ENCODE results near the gene TLE4. TPM values are rescaled to one million over a fixed set of nuclear protein-coding genes. Genes with fewer than 3 reads are reported as not detected.
A peak's percentile ranks its signal among the peaks of the same experiment; 100 is the strongest.

Gene TLE4
- total and polyA plus RNA-seq, 8 donors: 6.2 to 85.2 (median 22.0) TPM

DNA sequence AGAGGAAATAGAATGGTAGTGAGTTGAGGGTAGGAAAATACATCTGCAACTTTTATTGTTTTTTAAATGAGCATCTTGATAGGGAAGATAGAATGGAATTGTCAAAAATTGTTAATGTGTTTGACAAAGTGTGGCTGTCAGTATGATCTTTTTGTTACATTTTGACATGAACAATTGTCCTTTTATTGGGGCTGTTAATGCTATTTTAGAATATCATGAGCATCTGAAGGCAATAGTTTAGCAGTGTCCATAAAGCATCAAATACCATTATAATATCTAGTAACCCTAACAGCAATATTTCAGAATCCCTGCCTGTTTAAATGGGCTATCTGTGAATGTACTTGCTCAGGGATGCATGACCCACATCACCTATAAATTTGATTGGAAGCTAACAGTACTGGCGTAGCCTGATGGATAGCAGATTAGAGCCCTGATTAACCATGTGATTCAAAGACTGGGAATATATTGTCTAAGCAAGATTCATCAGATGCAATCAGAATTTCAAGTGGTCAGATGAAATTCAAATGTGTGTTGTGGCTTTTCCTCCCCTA is 37.8 kb downstream of the TLE4 start:
- H3K4me1 ChIP-seq: peaks cover 10 to 69% (median 37%) of the 10 kb centered on the region in 4 donors
- peak overlapping the region in 2 of 5 donors; percentile 49 to 52 for H3K27ac ChIP-seq
- intact Hi-C loops (cut with DNase I; ENCODE audit: low total_unique reads): no loop called here
- WGBS, 5 donors: 73 to 93% (median 92%) methylated on average over 1 of the region's 1 CpG
- DNase-seq: no peak
- H3K9me3 ChIP-seq: no peaks in the 10 kb centered on the region
- H3K4me3 ChIP-seq: no peak overlapping the region
- no peaks in the 10 kb centered on the region for H3K27me3 ChIP-seq
- H3K36me3 ChIP-seq: no peaks in the 10 kb centered on the region
- TF ChIP-seq POLR2A (IDR thresholded peaks at IDR 0.05): no peak
- TF ChIP-seq POLR2AphosphoS5 (IDR thresholded peaks at IDR 0.05): no peak
- TF ChIP-seq EP300 (IDR thresholded peaks at IDR 0.05): no peak
- TF ChIP-seq, protein P1, sequence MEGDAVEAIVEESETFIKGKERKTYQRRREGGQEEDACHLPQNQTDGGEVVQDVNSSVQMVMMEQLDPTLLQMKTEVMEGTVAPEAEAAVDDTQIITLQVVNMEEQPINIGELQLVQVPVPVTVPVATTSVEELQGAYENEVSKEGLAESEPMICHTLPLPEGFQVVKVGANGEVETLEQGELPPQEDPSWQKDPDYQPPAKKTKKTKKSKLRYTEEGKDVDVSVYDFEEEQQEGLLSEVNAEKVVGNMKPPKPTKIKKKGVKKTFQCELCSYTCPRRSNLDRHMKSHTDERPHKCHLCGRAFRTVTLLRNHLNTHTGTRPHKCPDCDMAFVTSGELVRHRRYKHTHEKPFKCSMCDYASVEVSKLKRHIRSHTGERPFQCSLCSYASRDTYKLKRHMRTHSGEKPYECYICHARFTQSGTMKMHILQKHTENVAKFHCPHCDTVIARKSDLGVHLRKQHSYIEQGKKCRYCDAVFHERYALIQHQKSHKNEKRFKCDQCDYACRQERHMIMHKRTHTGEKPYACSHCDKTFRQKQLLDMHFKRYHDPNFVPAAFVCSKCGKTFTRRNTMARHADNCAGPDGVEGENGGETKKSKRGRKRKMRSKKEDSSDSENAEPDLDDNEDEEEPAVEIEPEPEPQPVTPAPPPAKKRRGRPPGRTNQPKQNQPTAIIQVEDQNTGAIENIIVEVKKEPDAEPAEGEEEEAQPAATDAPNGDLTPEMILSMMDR (IDR thresholded peaks at IDR 0.05): no peak

DNA sequence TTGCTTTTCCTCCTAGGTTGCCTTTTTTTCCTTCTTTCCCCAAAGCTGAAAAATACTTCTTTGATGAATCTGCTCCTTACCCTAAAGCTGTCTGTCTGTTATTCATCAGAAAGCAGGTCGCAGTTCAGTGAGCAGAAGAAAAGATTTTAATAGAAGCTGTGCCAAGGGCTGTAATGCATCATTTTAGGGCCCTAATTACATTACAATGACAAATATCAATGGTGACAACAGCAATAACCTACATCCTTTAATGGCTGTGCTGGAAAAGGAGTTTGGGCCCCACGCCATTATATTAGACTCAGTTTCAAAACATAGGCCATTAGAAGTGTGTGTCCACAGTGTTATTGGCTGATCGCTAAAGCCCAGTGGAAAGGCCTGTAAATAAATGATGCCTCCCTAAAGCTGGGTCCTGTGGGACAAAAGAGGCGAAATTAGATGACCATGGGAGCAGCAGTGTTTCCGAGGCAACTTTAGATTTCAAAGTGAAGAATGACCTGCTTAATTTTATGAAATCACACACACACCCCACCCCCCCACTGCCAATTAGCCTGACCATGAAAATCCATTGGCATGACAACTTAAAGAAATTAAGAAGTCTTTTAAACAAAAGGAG is 38.4 kb downstream of the TLE4 start:
- H3K27ac ChIP-seq: peak overlapping the region in 2 of 5 donors; percentile 49 to 52
- TF ChIP-seq EP300 (IDR thresholded peaks at IDR 0.05) (no peak), POLR2AphosphoS5 (IDR thresholded peaks at IDR 0.05) (no peak), POLR2A (IDR thresholded peaks at IDR 0.05) (no peak)
- TF ChIP-seq, protein P1 (IDR thresholded peaks at IDR 0.05): no peak
- WGBS, 5 donors: 68 to 81% (median 76%) methylated on average over 5 of the region's 5 CpGs

GRCh38 chr9:79610791-79611614 is 39.2 kb downstream of the TLE4 start:
- no peak for TF ChIP-seq EP300 (IDR thresholded peaks at IDR 0.05)
- no peak for TF ChIP-seq POLR2A (IDR thresholded peaks at IDR 0.05)
- TF ChIP-seq, protein P1 (IDR thresholded peaks at IDR 0.05): no peak
- TF ChIP-seq POLR2AphosphoS5 (IDR thresholded peaks at IDR 0.05): peak in 2 of 3 donors; percentile 29 to 38
- H3K4me1 ChIP-seq: peaks cover 10 to 69% (median 38%) of the 10 kb centered on the region in 4 donors
- intact Hi-C loops (cut with DNase I; ENCODE audit: low total_unique reads): no loop called here
- H3K27me3 ChIP-seq: no peaks in the 10 kb centered on the region
- DNase-seq: peak in 1 of 2 donors; percentile 20
- no peaks in the 10 kb centered on the region for H3K9me3 ChIP-seq
- 76 to 89% (median 80%) methylated on average over 4 of the region's 4 CpGs for WGBS, 5 donors
- no peak overlapping the region for H3K4me3 ChIP-seq
- H3K36me3 ChIP-seq: no peaks in the 10 kb centered on the region
- H3K27ac ChIP-seq: peak overlapping the region in 2 of 5 donors; percentile 49 to 52

More for the DNA sequence above, 38.4 kb downstream of the TLE4 start:
- H3K4me3 ChIP-seq: no peak overlapping the region
- H3K27me3 ChIP-seq: no peaks in the 10 kb centered on the region
- H3K9me3 ChIP-seq: no peaks in the 10 kb centered on the region
- H3K4me1 ChIP-seq: peaks cover 10 to 69% (median 37%) of the 10 kb centered on the region in 4 donors
- intact Hi-C loops (cut with DNase I; ENCODE audit: low total_unique reads): no loop called here
- no peaks in the 10 kb centered on the region for H3K36me3 ChIP-seq
- peak in 1 of 2 donors; percentile 24 for DNase-seq

DNA sequence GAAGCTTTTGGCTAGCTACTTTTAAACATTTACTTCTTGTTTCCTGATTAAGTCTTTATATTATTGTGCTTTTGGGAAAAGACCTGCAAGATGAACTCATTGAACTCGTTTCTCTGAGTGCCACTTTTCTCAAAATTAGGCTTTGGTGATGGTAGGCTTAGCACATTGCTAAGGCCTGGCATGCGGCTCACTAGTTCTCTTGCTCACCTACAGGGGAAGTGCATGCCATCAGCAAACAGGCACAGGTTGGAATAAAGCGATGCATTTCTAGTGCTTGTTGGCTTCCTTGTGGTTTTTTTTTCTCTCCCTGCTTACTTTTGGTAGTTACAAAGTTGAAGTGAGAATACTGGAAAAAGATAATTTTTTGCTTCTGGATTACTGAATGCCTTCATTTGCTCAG is 41.4 kb downstream of the TLE4 start:
- no peak for DNase-seq
- no peaks in the 10 kb centered on the region for H3K9me3 ChIP-seq
- intact Hi-C loops (cut with DNase I; ENCODE audit: low total_unique reads): no loop called here
- no peaks in the 10 kb centered on the region for H3K36me3 ChIP-seq
- H3K4me3 ChIP-seq: no peak overlapping the region
- H3K27me3 ChIP-seq: no peaks in the 10 kb centered on the region
- TF ChIP-seq EP300 (IDR thresholded peaks at IDR 0.05) (no peak), POLR2AphosphoS5 (IDR thresholded peaks at IDR 0.05) (no peak), POLR2A (IDR thresholded peaks at IDR 0.05) (no peak)
- peaks cover 21 to 89% (median 50%) of the 10 kb centered on the region in 4 donors for H3K4me1 ChIP-seq
- H3K27ac ChIP-seq: peak overlapping the region in 3 of 5 donors; percentile 13 to 43 (median 14)
- WGBS, 5 donors: 28 to 65% (median 38%) methylated on average over 3 of the region's 3 CpGs

All from stomach (tissue), 9 donors.